Measurements from ENCODE around the gene CCDC85A. TPM values are rescaled to one million over a fixed set of nuclear protein-coding genes. Genes with fewer than 3 reads are reported as not detected.

The CCDC85A gene
- total and polyA plus RNA-seq, 2 experiments from 2014 or later, result 0.21 to 0.24 TPM

DNA sequence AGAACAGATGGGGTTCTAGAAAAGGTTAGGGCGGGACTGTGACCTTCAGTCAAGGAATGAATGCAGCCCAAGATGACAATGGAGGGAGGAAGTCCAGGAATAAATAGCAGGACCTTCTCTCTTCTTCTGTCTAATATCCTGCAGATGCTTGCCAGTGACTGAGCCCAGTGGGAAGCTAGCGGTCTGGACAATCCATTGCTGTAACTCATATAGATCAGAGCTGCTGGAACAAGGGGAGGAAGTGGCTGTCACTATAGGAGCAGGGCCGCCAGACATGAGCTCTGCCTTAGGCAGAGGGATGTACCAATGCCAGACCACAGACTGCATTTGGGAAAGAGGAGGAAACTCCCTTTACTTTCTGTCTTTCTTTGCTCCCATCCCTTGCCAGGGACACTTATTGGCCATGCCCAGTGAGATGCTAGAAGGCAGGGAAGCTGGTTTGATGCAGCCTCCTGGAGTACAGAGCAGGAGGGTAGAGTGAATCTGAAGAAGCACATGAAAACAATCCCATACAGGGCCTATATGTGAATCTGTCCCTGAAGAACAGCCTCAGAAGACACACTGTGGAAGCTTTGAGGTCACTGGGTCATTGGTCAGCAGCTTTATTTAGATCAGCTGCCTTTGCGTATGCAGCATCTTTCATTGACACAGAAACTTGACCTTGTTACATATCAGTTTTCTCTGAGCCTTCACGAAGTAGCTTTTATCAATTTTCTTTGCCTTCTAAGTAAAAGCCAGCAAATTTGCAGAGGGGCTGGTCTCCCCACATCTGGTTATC is 65.4 kb downstream of the CCDC85A start:
- Mint-ChIP-seq H3K9me3 (no peaks in the 10 kb centered on the region), H3K4me3 (no peak overlapping the region), H3K27me3 (ENCODE audit: insufficient read depth, low read depth, poor library complexity) (no peaks in the 10 kb centered on the region), H3K4me1 (peaks cover 6% of the 10 kb centered on the region), H3K27ac (no peak overlapping the region), H3K36me3 (ENCODE audit: low read depth) (no peaks in the 10 kb centered on the region)
- DNase-seq (ENCODE audit: low spot score) (no peak), ATAC-seq (no peak)
- Histone ChIP-seq H4K20me1 (replicated peaks; ENCODE audit: insufficient read depth) (no peaks in the 10 kb centered on the region), H3K36me3 (ENCODE audit: insufficient read depth) (no peaks in the 10 kb centered on the region), H3K27ac (ENCODE audit: low read depth) (no peak overlapping the region), H3F3A (replicated peaks; ENCODE audit: low read depth) (no peaks in the 10 kb centered on the region), H3K4me2 (no peak overlapping the region), H3K27me3 (ENCODE audit: insufficient read depth) (no peaks in the 10 kb centered on the region), H2AFZ (no peak overlapping the region), H3K79me2 (replicated peaks; ENCODE audit: insufficient read depth) (no peaks in the 10 kb centered on the region), H3K4me1 (ENCODE audit: insufficient read depth) (no peaks in the 10 kb centered on the region), H3K9me2 (ENCODE audit: insufficient read depth) (no peaks in the 10 kb centered on the region), H3K4me3 (no peak overlapping the region)
- TF ChIP-seq EZH2 (IDR thresholded peaks at IDR 0.05; ENCODE audit: low read depth, unreplicated experiment), result no peak
- TF ChIP-seq CTCF (conservative IDR thresholded peaks at IDR 0.05; ENCODE audit: low read depth in 2 of 2), result no peak
- TF ChIP-seq JUNB (IDR thresholded peaks at IDR 0.05; ENCODE audit: unreplicated experiment), result no peak
- TF ChIP-seq, protein P1, sequence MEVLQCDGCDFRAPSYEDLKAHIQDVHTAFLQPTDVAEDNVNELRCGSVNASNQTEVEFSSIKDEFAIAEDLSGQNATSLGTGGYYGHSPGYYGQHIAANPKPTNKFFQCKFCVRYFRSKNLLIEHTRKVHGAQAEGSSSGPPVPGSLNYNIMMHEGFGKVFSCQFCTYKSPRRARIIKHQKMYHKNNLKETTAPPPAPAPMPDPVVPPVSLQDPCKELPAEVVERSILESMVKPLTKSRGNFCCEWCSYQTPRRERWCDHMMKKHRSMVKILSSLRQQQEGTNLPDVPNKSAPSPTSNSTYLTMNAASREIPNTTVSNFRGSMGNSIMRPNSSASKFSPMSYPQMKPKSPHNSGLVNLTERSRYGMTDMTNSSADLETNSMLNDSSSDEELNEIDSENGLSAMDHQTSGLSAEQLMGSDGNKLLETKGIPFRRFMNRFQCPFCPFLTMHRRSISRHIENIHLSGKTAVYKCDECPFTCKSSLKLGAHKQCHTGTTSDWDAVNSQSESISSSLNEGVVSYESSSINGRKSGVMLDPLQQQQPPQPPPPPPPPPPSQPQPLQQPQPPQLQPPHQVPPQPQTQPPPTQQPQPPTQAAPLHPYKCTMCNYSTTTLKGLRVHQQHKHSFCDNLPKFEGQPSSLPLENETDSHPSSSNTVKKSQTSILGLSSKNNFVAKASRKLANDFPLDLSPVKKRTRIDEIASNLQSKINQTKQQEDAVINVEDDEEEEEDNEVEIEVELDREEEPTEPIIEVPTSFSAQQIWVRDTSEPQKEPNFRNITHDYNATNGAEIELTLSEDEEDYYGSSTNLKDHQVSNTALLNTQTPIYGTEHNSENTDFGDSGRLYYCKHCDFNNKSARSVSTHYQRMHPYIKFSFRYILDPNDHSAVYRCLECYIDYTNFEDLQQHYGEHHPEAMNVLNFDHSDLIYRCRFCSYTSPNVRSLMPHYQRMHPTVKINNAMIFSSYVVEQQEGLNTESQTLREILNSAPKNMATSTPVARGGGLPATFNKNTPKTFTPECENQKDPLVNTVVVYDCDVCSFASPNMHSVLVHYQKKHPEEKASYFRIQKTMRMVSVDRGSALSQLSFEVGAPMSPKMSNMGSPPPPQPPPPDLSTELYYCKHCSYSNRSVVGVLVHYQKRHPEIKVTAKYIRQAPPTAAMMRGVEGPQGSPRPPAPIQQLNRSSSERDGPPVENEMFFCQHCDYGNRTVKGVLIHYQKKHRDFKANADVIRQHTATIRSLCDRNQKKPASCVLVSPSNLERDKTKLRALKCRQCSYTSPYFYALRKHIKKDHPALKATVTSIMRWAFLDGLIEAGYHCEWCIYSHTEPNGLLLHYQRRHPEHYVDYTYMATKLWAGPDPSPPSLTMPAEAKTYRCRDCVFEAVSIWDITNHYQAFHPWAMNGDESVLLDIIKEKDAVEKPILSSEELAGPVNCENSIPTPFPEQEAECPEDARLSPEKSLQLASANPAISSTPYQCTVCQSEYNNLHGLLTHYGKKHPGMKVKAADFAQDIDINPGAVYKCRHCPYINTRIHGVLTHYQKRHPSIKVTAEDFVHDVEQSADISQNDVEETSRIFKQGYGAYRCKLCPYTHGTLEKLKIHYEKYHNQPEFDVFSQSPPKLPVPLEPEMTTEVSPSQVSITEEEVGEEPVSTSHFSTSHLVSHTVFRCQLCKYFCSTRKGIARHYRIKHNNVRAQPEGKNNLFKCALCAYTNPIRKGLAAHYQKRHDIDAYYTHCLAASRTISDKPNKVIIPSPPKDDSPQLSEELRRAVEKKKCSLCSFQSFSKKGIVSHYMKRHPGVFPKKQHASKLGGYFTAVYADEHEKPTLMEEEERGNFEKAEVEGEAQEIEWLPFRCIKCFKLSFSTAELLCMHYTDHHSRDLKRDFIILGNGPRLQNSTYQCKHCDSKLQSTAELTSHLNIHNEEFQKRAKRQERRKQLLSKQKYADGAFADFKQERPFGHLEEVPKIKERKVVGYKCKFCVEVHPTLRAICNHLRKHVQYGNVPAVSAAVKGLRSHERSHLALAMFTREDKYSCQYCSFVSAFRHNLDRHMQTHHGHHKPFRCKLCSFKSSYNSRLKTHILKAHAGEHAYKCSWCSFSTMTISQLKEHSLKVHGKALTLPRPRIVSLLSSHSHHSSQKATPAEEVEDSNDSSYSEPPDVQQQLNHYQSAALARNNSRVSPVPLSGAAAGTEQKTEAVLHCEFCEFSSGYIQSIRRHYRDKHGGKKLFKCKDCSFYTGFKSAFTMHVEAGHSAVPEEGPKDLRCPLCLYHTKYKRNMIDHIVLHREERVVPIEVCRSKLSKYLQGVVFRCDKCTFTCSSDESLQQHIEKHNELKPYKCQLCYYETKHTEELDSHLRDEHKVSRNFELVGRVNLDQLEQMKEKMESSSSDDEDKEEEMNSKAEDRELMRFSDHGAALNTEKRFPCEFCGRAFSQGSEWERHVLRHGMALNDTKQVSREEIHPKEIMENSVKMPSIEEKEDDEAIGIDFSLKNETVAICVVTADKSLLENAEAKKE (CRISPR knock-in tag; IDR thresholded peaks at IDR 0.05), result no peak
- TF ChIP-seq CREB1 (CRISPR knock-in tag; IDR thresholded peaks at IDR 0.05; ENCODE audit: low read depth), result no peak
- no peak for TF ChIP-seq REST (IDR thresholded peaks at IDR 0.05; ENCODE audit: unreplicated experiment)

Data from GM23338 (cell line).